ENCODE measurements around the gene GNG2. TPM values are rescaled to one million over a fixed set of nuclear protein-coding genes. Genes with fewer than 3 reads are reported as not detected.

GNG2 gene
- total RNA-seq, 1 experiment from 2014 or later: 9.3 TPM

DNA sequence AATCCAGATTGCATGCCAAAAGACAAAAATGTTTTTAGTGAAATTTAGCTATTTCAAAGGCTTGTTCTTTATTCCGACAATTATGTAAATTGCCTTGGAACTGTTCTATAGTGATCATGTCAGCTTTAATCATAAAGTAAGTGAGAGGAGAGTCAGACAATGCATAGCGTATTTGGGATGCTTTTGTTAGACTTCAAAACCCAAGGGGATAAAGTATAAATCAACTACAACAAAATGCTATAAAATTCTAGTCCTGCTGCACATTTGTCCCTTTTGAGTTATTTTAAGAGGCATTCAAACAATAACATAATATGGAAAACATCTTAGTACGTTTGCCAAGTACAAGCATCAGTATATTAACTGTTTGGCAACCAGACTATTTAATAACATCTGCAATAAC, 140.3 kb downstream of the GNG2 start:
- no peak overlapping the region for H3K4me3 ChIP-seq (ENCODE audit: low read length)
- ChIA-PET CTCF (no interaction called here), POLR2A (ENCODE audit: unreplicated experiment) (no interaction called here)
- ATAC-seq: no peak
- no peaks in the 10 kb centered on the region for H3K9me2 ChIP-seq (replicated peaks; ENCODE audit: low read length)
- no peaks in the 10 kb centered on the region for H3K27me3 ChIP-seq (ENCODE audit: low read length)
- no peaks in the 10 kb centered on the region for H3K9me3 ChIP-seq (ENCODE audit: low read length)
- H2AFZ ChIP-seq (ENCODE audit: low read length): no peak overlapping the region
- H3K36me3 ChIP-seq (ENCODE audit: low read depth, low read length): peaks cover 87% of the 10 kb centered on the region
- DNase-seq: no peak
- peaks cover 13% of the 10 kb centered on the region for H3K79me2 ChIP-seq (ENCODE audit: low read length)
- intact Hi-C loops (cut with micrococcal nuclease): no loop called here
- no peak overlapping the region for H3K9ac ChIP-seq (ENCODE audit: low read length)
- H3K4me1 ChIP-seq (ENCODE audit: insufficient read depth, low read length): peaks cover 13% of the 10 kb centered on the region; the same call in 1 of the 2 replicates
- 0 out of 2 replicates have a peak, but pooled peaks cover 4% of the 10 kb centered on the region for H4K20me1 ChIP-seq (ENCODE audit: low read length)
- no peak for TF ChIP-seq EZH2 (IDR thresholded peaks at IDR 0.05; ENCODE audit: low read length, unreplicated experiment)
- TF ChIP-seq, protein P1, sequence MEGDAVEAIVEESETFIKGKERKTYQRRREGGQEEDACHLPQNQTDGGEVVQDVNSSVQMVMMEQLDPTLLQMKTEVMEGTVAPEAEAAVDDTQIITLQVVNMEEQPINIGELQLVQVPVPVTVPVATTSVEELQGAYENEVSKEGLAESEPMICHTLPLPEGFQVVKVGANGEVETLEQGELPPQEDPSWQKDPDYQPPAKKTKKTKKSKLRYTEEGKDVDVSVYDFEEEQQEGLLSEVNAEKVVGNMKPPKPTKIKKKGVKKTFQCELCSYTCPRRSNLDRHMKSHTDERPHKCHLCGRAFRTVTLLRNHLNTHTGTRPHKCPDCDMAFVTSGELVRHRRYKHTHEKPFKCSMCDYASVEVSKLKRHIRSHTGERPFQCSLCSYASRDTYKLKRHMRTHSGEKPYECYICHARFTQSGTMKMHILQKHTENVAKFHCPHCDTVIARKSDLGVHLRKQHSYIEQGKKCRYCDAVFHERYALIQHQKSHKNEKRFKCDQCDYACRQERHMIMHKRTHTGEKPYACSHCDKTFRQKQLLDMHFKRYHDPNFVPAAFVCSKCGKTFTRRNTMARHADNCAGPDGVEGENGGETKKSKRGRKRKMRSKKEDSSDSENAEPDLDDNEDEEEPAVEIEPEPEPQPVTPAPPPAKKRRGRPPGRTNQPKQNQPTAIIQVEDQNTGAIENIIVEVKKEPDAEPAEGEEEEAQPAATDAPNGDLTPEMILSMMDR (conservative IDR thresholded peaks at IDR 0.05; ENCODE audit: low read depth, low read length): no peak
- no peak for TF ChIP-seq EZH2phosphoT487 (IDR thresholded peaks at IDR 0.05; ENCODE audit: borderline replicate concordance, low read length)
- no peaks in the 10 kb centered on the region for H3F3A ChIP-seq (ENCODE audit: low read length, unreplicated experiment)
- no peak overlapping the region for H3K4me2 ChIP-seq (ENCODE audit: low read length)
- no TSS peak for BruUV-seq (replicated peaks)
- H3K27ac ChIP-seq (ENCODE audit: low read length): no peak overlapping the region

DNA sequence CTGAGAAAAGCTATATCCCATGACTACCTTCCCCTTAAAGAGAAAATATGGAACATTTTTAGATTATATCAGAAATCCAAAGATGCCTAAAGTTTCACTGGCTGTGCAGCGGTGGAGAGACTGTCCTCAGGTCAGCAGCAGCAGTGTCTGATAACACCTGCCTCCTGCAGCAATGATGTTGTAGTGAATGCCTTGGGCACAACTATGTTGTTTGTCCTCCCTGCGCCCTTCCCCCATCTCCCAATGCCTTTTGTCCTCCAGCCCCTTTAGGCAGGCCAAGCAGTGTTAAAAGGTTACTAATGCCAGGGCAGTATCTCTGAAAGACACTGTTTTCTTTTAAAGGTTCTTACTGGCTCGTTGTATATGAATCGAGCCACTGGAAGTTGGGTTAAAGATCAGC, 142.1 kb downstream of the GNG2 start:
- intact Hi-C loops (cut with micrococcal nuclease): no loop called here
- no peak for ATAC-seq
- DNase-seq: no peak
- H3K9me3 ChIP-seq (ENCODE audit: low read length): no peaks in the 10 kb centered on the region
- H3F3A ChIP-seq (ENCODE audit: low read length, unreplicated experiment): no peaks in the 10 kb centered on the region
- H3K4me2 ChIP-seq (ENCODE audit: low read length): no peak overlapping the region
- POLR2A ChIA-PET (ENCODE audit: unreplicated experiment): no interaction called here
- CTCF ChIA-PET: no interaction called here
- peaks cover 13% of the 10 kb centered on the region; the same call in 1 of the 2 replicates for H3K4me1 ChIP-seq (ENCODE audit: insufficient read depth, low read length)
- no peaks in the 10 kb centered on the region for H4K20me1 ChIP-seq (ENCODE audit: low read length)
- no peaks in the 10 kb centered on the region for H3K27me3 ChIP-seq (ENCODE audit: low read length)
- TF ChIP-seq EZH2 (IDR thresholded peaks at IDR 0.05; ENCODE audit: low read length, unreplicated experiment): no peak
- no peak for TF ChIP-seq EZH2phosphoT487 (IDR thresholded peaks at IDR 0.05; ENCODE audit: borderline replicate concordance, low read length)
- TF ChIP-seq, protein P1 (conservative IDR thresholded peaks at IDR 0.05; ENCODE audit: low read depth, low read length): no peak
- BruUV-seq (replicated peaks): no TSS peak
- no peak overlapping the region for H3K27ac ChIP-seq (ENCODE audit: low read length)
- H3K4me3 ChIP-seq (ENCODE audit: low read length): no peak overlapping the region
- no peak overlapping the region for H3K9ac ChIP-seq (ENCODE audit: low read length)
- H3K79me2 ChIP-seq (ENCODE audit: low read length): peaks cover under 1% of the 10 kb centered on the region; the same call in 1 of the 2 replicates
- H2AFZ ChIP-seq (ENCODE audit: low read length): no peak overlapping the region
- H3K9me2 ChIP-seq (replicated peaks; ENCODE audit: low read length): no peaks in the 10 kb centered on the region
- H3K36me3 ChIP-seq (ENCODE audit: low read depth, low read length): peaks cover 95% of the 10 kb centered on the region

DNA sequence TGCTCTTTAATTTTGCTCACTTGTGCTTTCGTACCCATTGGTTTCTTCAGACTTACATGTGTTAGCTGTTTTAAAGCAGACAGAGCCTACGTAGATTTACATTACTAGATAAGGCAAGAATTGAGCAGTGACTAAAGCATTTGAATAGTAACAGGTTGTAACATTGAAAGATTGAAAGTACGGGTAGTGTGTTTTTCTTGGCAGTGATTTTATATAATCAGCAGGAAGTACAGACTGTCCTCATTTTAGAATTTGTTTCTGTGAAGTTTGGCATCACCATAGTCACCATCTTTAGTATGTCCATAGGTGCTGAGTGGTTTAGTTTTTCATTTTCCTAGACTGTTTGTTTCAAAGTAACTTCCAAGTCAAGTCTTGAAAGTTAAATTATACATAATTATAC, 142.9 kb downstream of the GNG2 start:
- POLR2A ChIA-PET (ENCODE audit: unreplicated experiment): no interaction called here
- Histone ChIP-seq H3K4me1 (ENCODE audit: insufficient read depth, low read length) (peaks cover 11% of the 10 kb centered on the region; the same call in 1 of the 2 replicates), H3K9ac (ENCODE audit: low read length) (no peak overlapping the region), H3K36me3 (ENCODE audit: low read depth, low read length) (peaks cover 95% of the 10 kb centered on the region), H3K4me2 (ENCODE audit: low read length) (no peak overlapping the region), H3K27me3 (ENCODE audit: low read length) (no peaks in the 10 kb centered on the region), H4K20me1 (ENCODE audit: low read length) (no peaks in the 10 kb centered on the region), H3K79me2 (ENCODE audit: low read length) (no peaks in the 10 kb centered on the region), H3F3A (ENCODE audit: low read length, unreplicated experiment) (no peaks in the 10 kb centered on the region), H3K9me2 (replicated peaks; ENCODE audit: low read length) (no peaks in the 10 kb centered on the region), H3K9me3 (ENCODE audit: low read length) (no peaks in the 10 kb centered on the region), H2AFZ (ENCODE audit: low read length) (no peak overlapping the region), H3K4me3 (ENCODE audit: low read length) (no peak overlapping the region), H3K27ac (ENCODE audit: low read length) (no peak overlapping the region)
- intact Hi-C loops (cut with micrococcal nuclease): no loop called here
- CTCF ChIA-PET: no interaction called here
- DNase-seq: no peak
- TF ChIP-seq EZH2phosphoT487 (IDR thresholded peaks at IDR 0.05; ENCODE audit: borderline replicate concordance, low read length): no peak
- TF ChIP-seq, protein P1 (conservative IDR thresholded peaks at IDR 0.05; ENCODE audit: low read depth, low read length): no peak
- TF ChIP-seq EZH2 (IDR thresholded peaks at IDR 0.05; ENCODE audit: low read length, unreplicated experiment): no peak
- no peak for ATAC-seq
- no TSS peak for BruUV-seq (replicated peaks)
